HG03520 (cell line): ENCODE measurements around the gene PIGL.
"Not testable (repeated sequence)": the region's sequence is repeated elsewhere in the genome, so short reads cannot be mapped to it uniquely, and the experiment has no call there.

Source experiments
- ATAC-seq: cut with Tn5 transposase; IDR thresholded peaks from one replicate; pipeline ENCODE4 v1.9.1; 2021; ENCODE audit warnings: mild to moderate bottlenecking, moderate library complexity; ENCODE audit not compliant: unreplicated experiment

Gene PIGL

GRCh38 chr17:16216341-16217001, 539 bp upstream of the PIGL start:
- not testable (repeated sequence) for ATAC-seq

DNA sequence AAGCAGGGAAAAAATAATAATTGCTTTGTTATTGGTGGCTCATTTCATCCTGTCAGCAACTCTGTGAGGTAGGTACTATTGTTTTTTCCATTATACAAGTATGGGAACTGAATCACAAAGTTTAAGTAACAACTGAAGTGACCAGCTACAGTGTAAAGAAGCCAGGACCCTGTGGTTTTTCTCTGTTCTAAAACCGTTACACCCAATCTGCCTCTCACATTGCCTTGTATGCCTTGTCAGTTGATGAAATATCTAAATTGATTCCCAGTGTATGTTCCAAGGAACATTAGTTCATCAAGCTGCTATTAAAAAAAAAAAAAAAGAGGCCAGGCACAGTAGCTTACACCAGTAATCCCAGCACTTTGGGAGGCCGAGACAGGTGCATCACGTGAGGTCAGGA, 5.4 kb downstream of the PIGL start:
- ATAC-seq: no peak

- not testable (repeated sequence) for ATAC-seq
These were observed 13.0 kb downstream of the PIGL start for GRCh38 chr17:16229912-16230561.

- no peak for ATAC-seq
These were observed 15.4 kb downstream of the PIGL start for GRCh38 chr17:16232391-16232790.

GRCh38 chr17:16239931-16240330, 22.9 kb downstream of the PIGL start:
- no peak for ATAC-seq

DNA sequence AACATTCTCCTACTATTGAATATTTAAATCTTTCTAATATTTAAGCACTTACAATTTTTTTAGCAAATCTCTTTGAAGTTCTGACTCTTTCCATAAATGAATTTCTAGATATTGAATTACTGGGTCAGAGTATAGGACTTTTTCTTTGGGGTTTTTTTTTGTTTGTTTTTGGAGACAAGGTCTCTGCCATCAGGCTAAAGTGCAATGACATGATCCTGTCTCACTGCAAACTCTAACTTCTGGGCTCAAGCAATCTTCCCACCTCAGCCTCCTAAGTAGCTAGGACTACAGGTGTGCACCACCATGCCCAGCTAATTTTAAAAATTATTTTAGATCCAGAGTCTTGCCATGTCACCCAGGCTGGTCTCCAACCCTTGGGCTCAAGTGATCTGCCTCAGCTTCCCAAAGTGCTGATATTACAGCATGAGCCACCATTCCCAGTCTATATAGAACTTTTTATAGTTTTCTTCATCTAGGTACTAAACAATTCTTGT, 24.9 kb downstream of the PIGL start:
- no peak for ATAC-seq

- ATAC-seq: no peak
These were observed 26.4 kb downstream of the PIGL start for GRCh38 chr17:16243385-16243784.

GRCh38 chr17:16243801-16244567, 27.0 kb downstream of the PIGL start:
- ATAC-seq: no peak

- no peak for ATAC-seq
These were observed 30.6 kb downstream of the PIGL start for GRCh38 chr17:16247586-16247984.

- ATAC-seq: no peak
These were observed 33.6 kb downstream of the PIGL start for GRCh38 chr17:16250635-16251034.

- ATAC-seq: no peak
These were observed 34.0 kb downstream of the PIGL start for GRCh38 chr17:16251043-16251442.

- ATAC-seq: no peak
These were observed 34.5 kb downstream of the PIGL start for GRCh38 chr17:16251556-16251955.

DNA sequence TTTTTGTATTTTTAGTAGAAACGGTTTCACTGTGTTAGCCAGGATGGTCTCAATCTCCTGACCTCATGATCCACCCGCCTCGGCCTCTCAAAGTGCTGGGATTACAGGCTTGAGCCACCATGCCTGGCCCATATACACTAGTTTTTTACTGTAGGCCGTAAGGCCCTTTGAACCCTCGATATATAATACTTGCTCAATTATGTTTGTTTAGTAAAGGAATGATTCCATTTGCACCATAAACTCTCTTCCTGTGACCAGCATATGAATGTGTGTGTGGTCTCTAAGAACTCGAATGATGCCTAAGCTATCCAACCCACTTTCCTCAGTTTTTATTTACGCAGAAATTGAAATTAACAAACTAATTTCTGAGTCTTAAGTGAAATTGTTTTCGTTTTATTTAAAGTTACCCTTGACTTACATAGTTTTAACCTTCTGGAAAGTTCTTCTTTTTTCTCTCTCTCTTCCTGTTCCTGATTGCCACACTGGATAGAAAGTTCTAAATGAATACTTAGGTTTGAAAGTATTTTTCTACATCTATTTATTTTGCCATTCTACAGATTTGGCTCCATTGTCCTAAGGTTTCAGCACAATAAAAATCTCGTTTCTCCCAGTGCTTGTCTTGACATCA, 37.9 kb downstream of the PIGL start:
- no peak for ATAC-seq

DNA sequence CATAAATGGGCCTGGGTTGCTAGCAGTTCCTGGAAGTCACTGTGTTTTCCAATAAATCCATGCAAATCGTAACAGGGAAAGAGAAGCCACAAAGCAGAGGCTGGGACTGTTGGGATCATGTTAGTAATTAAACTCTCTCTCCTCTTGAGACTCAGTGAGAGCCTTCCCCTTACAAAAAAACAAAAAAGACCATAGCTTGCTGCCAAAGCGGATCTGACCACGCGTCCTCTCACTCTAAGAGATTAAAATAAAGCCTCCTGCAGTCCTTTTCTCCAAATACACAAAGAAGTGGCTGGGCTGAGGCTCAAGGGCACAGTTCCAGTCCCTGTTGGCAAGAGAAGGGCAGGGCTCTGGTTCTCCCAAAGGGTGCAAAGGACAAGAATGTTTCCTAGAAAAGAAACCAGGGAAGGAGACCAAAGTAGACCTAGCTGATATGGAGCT, 38.5 kb downstream of the PIGL start:
- ATAC-seq: no peak

GRCh38 chr17:16258901-16259300, 41.9 kb downstream of the PIGL start:
- no peak for ATAC-seq

- ATAC-seq: no peak
These were observed 42.9 kb downstream of the PIGL start for GRCh38 chr17:16259926-16260325.

- ATAC-seq: no peak
These were observed 44.0 kb downstream of the PIGL start for GRCh38 chr17:16261049-16261448.

DNA sequence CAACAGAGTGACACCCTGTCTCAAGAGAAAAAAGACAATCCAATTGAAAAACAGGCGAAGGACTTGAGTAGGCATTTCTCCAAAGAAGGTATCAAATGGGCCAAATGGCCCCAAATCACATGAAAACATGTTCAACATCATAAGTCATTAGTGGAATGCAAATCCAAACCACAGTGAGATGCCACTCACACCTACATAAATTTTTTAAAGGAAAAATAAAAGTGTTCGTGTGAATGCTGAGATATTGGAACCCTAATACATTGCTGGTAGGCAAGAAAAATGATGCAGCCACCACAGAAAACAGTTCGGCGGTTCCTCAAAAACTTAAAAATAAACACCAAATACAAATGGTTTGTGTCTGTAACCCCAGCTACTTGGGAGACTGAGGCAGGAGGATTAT, 45.2 kb downstream of the PIGL start:
- no peak for ATAC-seq

- no peak for ATAC-seq
These were observed 50.2 kb downstream of the PIGL start for GRCh38 chr17:16267174-16267573.

DNA sequence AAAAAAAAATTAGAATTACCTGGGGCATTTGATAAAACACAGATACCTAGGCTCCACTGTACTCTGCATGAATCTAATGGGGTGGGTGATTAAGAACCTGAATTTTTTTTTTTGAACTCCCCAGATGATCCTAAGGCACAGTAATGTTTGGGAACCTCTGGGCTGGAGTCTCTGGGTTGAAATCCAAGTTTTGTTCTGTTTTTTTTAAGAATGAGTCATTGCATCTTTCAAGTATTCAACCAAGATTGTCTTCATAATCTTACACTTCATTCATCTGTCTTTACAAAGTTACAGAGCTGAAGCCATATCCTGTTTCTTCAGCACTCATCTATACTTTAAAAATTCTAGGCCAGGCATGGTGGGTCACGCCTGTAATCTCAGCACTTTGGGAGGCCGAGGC, 52.6 kb downstream of the PIGL start:
- ATAC-seq: no peak

DNA sequence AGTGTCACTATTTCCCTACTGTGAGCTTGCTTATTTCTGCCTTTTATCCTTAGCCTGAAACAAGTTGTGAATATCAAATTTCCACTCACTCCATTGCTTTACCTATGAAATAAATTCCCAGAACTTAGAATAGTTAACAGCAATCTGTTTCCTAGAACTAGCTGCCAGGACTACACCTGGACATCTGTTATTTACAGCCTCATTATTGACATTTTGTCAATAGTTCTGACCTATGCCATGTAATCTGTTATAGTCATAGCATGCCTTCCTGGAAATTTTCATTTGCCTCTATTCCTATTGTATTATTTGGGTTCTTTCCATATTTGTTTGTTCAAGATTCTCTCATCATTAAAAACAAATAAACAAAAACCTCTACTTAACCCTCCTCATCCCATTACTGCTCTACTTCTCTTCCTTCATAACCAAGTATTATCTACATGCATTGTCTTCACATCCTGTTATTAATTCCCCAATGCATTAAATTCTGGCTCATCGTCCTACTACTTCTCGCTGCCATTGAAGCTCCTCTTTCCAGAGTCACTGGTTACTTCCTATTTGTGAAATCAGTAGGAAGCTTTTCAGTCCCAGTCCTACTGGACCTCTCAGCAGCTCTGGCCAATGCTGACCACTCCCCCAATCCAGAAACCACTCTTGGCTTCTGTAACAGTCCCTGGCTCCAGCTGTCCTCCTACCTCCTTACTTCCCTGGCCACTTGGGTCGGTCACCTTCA, 55.3 kb downstream of the PIGL start:
- ATAC-seq: no peak
